Liver (tissue), 3 donors: ENCODE data around the gene UBR4.

Experiments used
- EGR1 ChIP-seq, 2 donors: IDR thresholded peaks; 2 replicates each; pipeline ENCODE4 v1.6.1; 2016 to 2018; ENCODE audit warnings: antibody characterized with exemption in 2 of 2, low read depth in 2 of 2
- FOXA1 ChIP-seq: IDR thresholded peaks from 2 replicates; pipeline ENCODE4 v1.6.1; 2016; ENCODE audit warnings: antibody characterized with exemption
- GABPA ChIP-seq, 2 donors: IDR thresholded peaks in 1 of 2; conservative IDR thresholded peaks in 1 of 2; 2 replicates each; pipeline ENCODE4 v1.6.1; 2016; ENCODE audit warnings: antibody characterized with exemption in 2 of 2, mild to moderate bottlenecking in 1 of 2, moderate library complexity in 1 of 2
- HNF4G ChIP-seq: IDR thresholded peaks from 2 replicates; pipeline ENCODE4 v1.6.1; 2016; ENCODE audit warnings: antibody characterized with exemption
- JUND ChIP-seq, 2 donors: IDR thresholded peaks; 2 replicates each; pipeline ENCODE4 v1.6.1; 2016; ENCODE audit warnings: antibody characterized with exemption in 2 of 2
- RAD21 ChIP-seq, 2 donors: IDR thresholded peaks; 2 replicates each; pipeline ENCODE4 v1.6.1; 2016; ENCODE audit warnings: antibody characterized with exemption in 2 of 2, mild to moderate bottlenecking in 2 of 2
- SP1 ChIP-seq: IDR thresholded peaks from 2 replicates; pipeline ENCODE4 v1.6.1; 2018; ENCODE audit warnings: antibody characterized with exemption, mild to moderate bottlenecking
- TAF1 ChIP-seq: conservative IDR thresholded peaks from 2 replicates; pipeline ENCODE4 v1.6.1; 2016; ENCODE audit warnings: antibody characterized with exemption, mild to moderate bottlenecking
- YY1 ChIP-seq: IDR thresholded peaks from 2 replicates; pipeline ENCODE4 v1.6.1; 2016; ENCODE audit warnings: antibody characterized with exemption, mild to moderate bottlenecking
- TF ChIP-seq, protein P1 (sequence below): IDR thresholded peaks from 2 replicates; pipeline ENCODE4 v1.6.1; 2016; ENCODE audit warnings: antibody characterized with exemption, mild to moderate bottlenecking
- TF ChIP-seq, protein P2 (sequence below): fragments of 150-350 bp; IDR thresholded peaks from 2 replicates; pipeline ENCODE4 v1.5.1; 2017; ENCODE audit warnings: improper control_type of control experiment, low read depth, low read length; ENCODE audit not compliant: missing input control
- TF ChIP-seq, protein P3 (sequence below): IDR thresholded peaks from 2 replicates; pipeline ENCODE4 v1.6.1; 2016; ENCODE audit warnings: antibody characterized with exemption
- TF ChIP-seq, protein P4 (sequence below): IDR thresholded peaks from 2 replicates; pipeline ENCODE4 v1.6.1; 2016; ENCODE audit warnings: antibody characterized with exemption
- TF ChIP-seq, protein P5 (sequence below): IDR thresholded peaks from 2 replicates; pipeline ENCODE4 v1.6.1; 2016; ENCODE audit warnings: antibody characterized with exemption
- donor health status: healthy.
- donor health status: healthy.

DNA sequence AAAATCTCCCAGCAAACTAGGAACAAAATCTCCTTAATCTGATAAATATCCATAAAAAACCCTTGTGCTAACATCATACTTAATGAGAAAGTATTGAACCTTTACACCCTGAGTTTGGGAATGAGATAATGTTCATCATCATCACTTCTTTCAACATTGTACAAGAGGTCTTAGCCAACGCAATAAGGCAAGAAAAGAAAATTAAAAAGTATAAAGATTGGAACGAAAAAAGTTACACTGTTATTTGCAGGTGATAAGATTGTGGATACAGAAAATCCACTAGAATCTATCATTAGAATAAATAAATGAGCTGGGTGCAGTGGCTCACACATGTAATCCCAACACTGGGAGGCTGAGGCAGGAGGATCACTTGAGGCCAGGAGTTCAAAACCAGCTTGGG lies 76.7 kb downstream of the UBR4 start:
- TF ChIP-seq, protein P1, sequence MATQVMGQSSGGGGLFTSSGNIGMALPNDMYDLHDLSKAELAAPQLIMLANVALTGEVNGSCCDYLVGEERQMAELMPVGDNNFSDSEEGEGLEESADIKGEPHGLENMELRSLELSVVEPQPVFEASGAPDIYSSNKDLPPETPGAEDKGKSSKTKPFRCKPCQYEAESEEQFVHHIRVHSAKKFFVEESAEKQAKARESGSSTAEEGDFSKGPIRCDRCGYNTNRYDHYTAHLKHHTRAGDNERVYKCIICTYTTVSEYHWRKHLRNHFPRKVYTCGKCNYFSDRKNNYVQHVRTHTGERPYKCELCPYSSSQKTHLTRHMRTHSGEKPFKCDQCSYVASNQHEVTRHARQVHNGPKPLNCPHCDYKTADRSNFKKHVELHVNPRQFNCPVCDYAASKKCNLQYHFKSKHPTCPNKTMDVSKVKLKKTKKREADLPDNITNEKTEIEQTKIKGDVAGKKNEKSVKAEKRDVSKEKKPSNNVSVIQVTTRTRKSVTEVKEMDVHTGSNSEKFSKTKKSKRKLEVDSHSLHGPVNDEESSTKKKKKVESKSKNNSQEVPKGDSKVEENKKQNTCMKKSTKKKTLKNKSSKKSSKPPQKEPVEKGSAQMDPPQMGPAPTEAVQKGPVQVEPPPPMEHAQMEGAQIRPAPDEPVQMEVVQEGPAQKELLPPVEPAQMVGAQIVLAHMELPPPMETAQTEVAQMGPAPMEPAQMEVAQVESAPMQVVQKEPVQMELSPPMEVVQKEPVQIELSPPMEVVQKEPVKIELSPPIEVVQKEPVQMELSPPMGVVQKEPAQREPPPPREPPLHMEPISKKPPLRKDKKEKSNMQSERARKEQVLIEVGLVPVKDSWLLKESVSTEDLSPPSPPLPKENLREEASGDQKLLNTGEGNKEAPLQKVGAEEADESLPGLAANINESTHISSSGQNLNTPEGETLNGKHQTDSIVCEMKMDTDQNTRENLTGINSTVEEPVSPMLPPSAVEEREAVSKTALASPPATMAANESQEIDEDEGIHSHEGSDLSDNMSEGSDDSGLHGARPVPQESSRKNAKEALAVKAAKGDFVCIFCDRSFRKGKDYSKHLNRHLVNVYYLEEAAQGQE = no peak
- TF ChIP-seq, protein P2, sequence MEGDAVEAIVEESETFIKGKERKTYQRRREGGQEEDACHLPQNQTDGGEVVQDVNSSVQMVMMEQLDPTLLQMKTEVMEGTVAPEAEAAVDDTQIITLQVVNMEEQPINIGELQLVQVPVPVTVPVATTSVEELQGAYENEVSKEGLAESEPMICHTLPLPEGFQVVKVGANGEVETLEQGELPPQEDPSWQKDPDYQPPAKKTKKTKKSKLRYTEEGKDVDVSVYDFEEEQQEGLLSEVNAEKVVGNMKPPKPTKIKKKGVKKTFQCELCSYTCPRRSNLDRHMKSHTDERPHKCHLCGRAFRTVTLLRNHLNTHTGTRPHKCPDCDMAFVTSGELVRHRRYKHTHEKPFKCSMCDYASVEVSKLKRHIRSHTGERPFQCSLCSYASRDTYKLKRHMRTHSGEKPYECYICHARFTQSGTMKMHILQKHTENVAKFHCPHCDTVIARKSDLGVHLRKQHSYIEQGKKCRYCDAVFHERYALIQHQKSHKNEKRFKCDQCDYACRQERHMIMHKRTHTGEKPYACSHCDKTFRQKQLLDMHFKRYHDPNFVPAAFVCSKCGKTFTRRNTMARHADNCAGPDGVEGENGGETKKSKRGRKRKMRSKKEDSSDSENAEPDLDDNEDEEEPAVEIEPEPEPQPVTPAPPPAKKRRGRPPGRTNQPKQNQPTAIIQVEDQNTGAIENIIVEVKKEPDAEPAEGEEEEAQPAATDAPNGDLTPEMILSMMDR = no peak
- TF ChIP-seq RAD21 (IDR thresholded peaks at IDR 0.05) (no peak), GABPA (IDR thresholded peaks at IDR 0.05 in 1 of 2, conservative IDR thresholded peaks at IDR 0.05 in 1 of 2) (no peak), EGR1 (IDR thresholded peaks at IDR 0.05; ENCODE audit: low read depth in 2 of 2) (no peak), TAF1 (no peak), FOXA1 (no peak), SP1 (no peak), HNF4G (no peak), JUND (IDR thresholded peaks at IDR 0.05) (no peak), YY1 (no peak)
- TF ChIP-seq, protein P3, sequence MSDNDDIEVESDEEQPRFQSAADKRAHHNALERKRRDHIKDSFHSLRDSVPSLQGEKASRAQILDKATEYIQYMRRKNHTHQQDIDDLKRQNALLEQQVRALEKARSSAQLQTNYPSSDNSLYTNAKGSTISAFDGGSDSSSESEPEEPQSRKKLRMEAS = no peak
- TF ChIP-seq, protein P4, sequence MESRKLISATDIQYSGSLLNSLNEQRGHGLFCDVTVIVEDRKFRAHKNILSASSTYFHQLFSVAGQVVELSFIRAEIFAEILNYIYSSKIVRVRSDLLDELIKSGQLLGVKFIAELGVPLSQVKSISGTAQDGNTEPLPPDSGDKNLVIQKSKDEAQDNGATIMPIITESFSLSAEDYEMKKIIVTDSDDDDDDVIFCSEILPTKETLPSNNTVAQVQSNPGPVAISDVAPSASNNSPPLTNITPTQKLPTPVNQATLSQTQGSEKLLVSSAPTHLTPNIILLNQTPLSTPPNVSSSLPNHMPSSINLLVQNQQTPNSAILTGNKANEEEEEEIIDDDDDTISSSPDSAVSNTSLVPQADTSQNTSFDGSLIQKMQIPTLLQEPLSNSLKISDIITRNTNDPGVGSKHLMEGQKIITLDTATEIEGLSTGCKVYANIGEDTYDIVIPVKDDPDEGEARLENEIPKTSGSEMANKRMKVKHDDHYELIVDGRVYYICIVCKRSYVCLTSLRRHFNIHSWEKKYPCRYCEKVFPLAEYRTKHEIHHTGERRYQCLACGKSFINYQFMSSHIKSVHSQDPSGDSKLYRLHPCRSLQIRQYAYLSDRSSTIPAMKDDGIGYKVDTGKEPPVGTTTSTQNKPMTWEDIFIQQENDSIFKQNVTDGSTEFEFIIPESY = no peak
- TF ChIP-seq, protein P5, sequence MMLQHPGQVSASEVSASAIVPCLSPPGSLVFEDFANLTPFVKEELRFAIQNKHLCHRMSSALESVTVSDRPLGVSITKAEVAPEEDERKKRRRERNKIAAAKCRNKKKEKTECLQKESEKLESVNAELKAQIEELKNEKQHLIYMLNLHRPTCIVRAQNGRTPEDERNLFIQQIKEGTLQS = no peak
